GM21717 (cell line): ENCODE results near the gene DAAM1.

Experiments used
- ATAC-seq: cut with Tn5 transposase; IDR thresholded peaks from one replicate; pipeline ENCODE4 v1.9.1; 2021; ENCODE audit warnings: mild to moderate bottlenecking, moderate library complexity; ENCODE audit not compliant: unreplicated experiment

The DAAM1 gene

GRCh38 chr14:59334253-59334652 lies 145.8 kb downstream of the DAAM1 start:
- no peak for ATAC-seq

- no peak for ATAC-seq
These were observed 147.6 kb downstream of the DAAM1 start for GRCh38 chr14:59336098-59336497.

- no peak for ATAC-seq
These were observed 148.2 kb downstream of the DAAM1 start for GRCh38 chr14:59336706-59337105.

DNA sequence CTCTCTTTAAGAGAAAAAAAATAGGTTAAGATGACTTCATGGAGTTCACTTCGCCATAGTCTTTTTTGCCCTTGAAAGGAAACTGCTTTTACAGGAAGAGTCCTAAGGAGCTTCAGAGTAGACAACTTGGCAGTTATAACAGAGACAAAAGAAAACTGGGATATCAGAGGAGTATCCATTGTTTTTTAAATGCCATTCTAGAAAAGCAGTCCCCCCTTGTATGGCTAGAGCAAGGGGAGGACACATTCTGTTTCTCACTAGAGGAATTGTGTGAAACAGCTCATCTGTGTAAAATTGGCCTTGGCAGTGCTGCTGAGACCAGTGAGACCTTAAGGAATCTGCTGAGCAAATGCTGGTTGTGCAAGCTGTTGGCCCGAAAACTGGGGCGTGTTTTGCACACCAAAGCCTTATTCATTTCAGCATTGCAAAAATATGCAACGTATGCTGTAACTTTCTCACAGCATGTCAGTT lies 148.7 kb downstream of the DAAM1 start:
- no peak for ATAC-seq

DNA sequence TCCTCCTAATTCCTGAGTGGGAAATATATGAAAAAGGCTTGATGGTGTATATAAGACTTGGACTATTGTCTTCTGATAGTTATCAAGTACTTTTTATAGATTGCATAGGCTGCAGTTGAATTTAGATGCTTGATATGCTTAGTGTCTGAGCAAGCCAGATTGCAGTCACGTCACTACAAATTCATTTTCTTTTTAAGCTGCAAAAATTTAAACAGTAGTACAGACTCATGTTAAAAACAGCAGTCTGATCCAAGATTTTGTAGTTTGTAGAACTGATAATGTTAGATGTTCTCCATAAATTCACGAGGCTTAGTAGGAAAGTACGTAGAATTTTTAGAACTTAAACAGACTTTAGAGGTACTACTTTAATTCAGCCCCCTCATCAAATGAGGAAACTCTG lies 150.3 kb downstream of the DAAM1 start:
- no peak for ATAC-seq

GRCh38 chr14:59339524-59340330 lies 151.3 kb downstream of the DAAM1 start:
- no peak for ATAC-seq

DNA sequence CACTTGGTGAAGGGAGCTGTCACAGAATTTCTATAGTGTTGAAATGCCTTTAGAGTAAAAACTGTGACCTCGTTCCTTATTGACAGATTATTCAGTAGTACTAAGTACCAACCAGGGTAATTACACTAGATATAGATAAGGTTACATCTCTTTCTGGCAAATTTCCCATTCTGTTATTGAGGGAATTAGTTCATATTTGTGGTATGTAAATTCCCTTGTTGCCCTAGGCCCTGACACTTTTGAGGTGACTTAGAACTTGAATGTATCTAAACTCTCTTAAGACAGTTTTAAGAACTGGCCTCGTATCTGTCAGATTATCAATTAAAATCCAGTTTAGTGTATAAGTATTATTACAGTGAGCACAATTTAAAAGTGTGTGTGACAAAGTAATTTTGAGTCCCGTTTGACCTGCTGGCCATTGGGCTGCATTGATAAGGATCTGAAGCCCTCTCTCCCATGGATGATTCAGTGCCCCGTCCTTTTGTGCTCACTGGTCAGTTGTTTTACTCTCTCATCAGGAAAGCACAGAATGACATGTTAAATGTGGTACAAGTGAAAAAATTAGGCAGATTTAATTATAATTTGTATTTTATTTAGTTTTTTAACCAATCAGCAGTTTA lies 153.5 kb downstream of the DAAM1 start:
- no peak for ATAC-seq

DNA sequence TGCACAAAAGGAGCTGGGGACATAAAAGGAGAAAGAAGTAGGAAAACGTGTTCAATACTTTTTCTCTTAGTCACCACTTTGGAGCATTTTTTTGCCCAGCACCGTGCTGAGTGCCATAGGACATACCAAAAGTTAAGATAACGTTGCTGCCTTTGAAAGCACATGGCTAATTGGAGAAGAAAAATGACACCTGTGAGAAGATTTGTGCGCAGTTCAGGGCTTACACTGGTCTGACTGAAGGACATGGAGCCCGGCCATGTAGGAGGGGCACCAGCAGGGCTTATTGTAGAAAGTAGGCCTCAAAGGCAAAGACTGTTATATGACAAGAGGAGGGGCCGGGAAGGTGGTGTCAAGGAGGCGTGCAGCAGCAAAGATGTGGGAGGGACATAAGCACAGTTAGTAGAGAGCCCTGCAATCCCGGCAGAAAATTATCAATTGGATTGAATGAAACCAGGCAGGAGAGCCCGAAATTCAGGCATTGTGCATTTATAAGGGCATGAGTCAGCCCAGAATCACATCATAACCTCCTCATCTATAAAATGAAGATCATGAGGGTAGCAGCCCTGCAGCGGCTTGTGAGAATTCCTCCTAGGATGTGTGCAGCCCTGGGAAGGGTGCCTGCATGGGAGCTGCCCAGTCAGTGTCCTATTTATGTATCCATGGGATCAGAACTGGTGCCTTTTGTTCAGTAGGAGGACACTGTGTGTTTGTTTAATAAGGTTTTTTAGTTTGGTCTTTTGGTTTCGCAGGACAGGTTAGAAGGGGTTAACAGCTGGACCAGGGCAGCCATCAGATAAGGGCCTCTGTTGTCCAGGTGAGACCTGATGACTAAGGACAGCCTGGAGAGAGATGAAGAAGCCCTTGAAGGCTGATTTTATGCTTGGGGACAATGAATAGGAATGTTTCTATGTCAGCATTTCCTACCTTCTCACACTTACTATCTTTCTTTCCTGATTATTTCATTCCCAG lies 154.3 kb downstream of the DAAM1 start:
- ATAC-seq = no peak

DNA sequence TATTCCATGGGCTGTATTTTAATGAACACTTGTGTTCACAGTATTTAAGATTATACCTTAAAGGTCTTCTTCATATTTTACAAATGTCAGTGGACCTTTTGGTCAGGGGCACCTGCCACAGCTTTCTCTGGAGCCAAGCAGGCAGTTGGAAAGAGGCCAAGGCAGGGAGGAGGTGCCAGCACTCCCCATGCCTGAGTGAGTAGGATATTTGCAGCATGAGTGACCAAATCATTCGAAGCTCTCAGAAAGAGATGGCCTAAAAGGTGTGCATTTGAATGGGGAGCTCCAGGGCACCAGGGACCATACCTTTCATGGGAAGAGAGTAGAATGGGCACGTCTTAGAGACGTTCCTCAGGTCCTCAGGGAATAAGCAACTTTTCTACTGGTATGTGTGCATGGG lies 155.1 kb downstream of the DAAM1 start:
- ATAC-seq = no peak

- ATAC-seq = no peak
These were observed 155.5 kb downstream of the DAAM1 start for GRCh38 chr14:59344016-59344415.

- ATAC-seq = no peak
These were observed 156.4 kb downstream of the DAAM1 start for GRCh38 chr14:59344691-59345455.

- no peak for ATAC-seq
These were observed 157.9 kb downstream of the DAAM1 start for GRCh38 chr14:59346329-59346728.

DNA sequence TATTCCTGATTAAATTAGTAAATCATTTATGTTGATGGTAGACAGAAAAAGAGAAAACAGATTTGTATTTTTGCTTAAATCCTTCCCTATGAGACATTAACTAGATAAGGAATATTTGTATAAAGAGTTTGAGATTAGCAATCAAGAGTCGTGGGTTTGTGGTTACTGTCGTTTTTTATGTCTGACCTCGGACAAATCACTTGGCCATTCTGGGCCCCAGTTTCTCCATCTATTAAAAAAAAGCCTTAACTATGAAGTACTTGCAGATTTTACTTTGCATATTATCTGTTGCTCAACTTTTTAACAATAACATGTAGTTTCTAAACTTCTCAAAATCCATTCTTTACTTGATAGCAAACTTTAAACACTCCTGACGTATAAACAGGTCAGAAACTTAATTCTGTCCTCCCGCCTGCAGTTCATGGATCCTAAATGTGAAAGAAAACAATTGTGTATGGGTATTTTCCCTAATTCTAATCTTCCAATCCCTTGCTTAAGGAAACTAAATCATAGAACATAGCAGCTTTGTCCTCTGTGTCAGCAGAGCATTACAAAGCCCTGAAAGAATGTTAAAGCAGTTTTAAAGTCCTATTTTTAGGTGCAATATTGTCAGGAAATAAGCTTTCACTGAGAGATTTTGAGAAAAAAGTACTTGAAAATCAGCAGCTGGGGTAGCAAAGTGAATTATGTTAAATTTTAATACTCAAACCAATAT lies 158.5 kb downstream of the DAAM1 start:
- no peak for ATAC-seq

DNA sequence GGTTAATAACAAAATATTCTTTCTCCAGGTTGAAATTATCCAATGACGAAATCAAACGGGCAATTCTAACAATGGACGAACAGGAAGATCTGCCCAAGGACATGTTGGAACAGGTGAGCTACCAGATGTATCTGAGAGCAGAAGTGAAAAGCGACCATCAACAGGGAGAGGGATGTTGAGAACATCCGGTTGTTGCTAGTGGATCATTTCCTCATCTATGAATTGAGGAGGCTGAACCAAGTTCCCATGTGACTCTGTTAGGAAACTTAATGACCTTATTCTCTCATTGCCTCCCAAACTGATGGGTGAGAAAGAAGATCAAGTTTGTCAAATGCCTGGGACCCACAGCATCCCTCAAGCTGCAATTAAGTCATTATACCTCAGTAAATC lies 159.0 kb downstream of the DAAM1 start:
- no peak for ATAC-seq

- no peak for ATAC-seq
These were observed 159.4 kb downstream of the DAAM1 start for GRCh38 chr14:59347915-59348314.

GRCh38 chr14:59349258-59349701 lies 160.8 kb downstream of the DAAM1 start:
- ATAC-seq = no peak

- no peak for ATAC-seq
These were observed 164.5 kb downstream of the DAAM1 start for GRCh38 chr14:59352961-59353360.

- ATAC-seq = no peak
These were observed 166.2 kb downstream of the DAAM1 start for GRCh38 chr14:59354666-59355065.

GRCh38 chr14:59355091-59355490 lies 166.6 kb downstream of the DAAM1 start:
- no peak for ATAC-seq

- peak; percentile 28 for ATAC-seq
These were observed 167.8 kb downstream of the DAAM1 start for GRCh38 chr14:59356312-59356711.
